Left ventricle myocardium inferior (tissue), 1 donor: ENCODE results near the gene ACACB. TPM values are rescaled to one million over a fixed set of nuclear protein-coding genes. Genes with fewer than 3 reads are reported as not detected.

ENCODE experiments used
- DNase-seq: peaks from one replicate; pipeline ENCODE4 v3.0.0-alpha.2; 2020
- H3K27ac ChIP-seq: fragments of 200-600 bp; replicated peaks from 2 replicates; pipeline ENCODE4 v1.8.0; 2021
- H3K27me3 ChIP-seq: fragments of 200-600 bp; 2 replicates; pipeline ENCODE4 v1.8.0; 2021; ENCODE audit warnings: low read depth
- H3K36me3 ChIP-seq: fragments of 200-600 bp; 2 replicates; pipeline ENCODE4 v1.8.0; 2021
- H3K4me1 ChIP-seq: fragments of 200-600 bp; 2 replicates; pipeline ENCODE4 v1.8.0; 2021
- H3K4me3 ChIP-seq: fragments of 200-600 bp; 2 replicates; pipeline ENCODE4 v1.8.0; 2021; ENCODE audit warnings: mild to moderate bottlenecking, moderate library complexity
- H3K9me3 ChIP-seq: fragments of 200-600 bp; replicated peaks from 2 replicates; pipeline ENCODE4 v1.8.0; 2021
- intact Hi-C: fragments of 100-400 bp; cut with micrococcal nuclease; formaldehyde crosslinking; loops from one replicate; pipeline ENCODE4 v1.11.0; 2022
- total RNA-seq: library from RNA; stranded (reverse); fragmentation: NEBNext Ultra II Directional; extraction: Animal tissue kit (Norgen Biotek cat#: 25700); gene quantifications from one replicate; pipeline ENCODE4 v1.2.1, GENCODE V29; 2021
- TF ChIP-seq, protein P1 (sequence below): fragments of 200-600 bp; IDR thresholded peaks from 2 replicates; pipeline ENCODE4 v1.8.0; 2021; ENCODE audit warnings: antibody characterized with exemption, mild to moderate bottlenecking, borderline replicate concordance
- donor health status: DM: no; HTN: yes; CAD: no; lungs with severe emphysema.

The ACACB gene
- total RNA-seq, 1 donor from 2014 or later = 123 TPM

DNA sequence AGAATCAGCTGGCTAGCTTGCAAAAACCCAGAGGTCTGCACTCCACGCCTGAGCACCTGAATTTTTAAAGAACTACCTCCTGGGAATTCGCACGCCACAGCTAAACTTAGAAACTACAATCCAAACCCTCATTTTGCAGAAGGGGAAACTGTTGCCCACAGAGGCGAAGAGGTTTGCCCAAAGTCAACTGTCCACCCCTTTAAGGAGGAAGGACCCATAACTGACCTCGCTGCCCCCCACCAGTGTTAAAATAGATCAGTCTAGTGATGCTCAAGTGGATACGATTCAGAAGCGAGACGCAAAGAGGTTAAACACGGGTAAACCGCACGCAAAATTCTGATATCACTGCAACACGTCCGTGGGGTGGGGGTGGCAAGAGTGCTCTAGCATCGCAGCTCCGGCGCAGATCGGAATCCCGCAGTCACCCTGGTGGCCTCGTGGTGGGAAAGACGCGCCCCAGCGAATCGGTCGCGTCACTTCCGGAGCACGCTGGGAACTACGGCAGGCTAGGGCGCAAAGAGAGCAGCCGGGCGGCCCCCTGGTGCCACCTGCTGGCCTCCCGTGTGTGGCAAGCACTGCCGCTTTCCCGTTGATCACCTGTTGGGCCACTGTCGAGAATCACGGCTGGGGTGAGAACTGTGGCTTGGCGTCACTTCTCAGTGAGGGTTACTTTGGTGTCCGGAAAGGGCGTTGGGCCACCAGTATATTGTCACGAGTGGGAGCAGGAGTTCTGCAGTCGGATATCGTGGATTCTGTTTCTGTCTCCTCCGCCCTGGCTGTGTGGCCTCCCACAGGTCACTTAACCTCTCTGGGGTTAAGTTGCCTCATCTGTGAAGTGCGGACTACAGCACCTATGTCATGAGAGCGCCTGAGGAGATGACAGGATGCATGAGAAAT, 23.1 kb upstream of the ACACB start, which contains the start of gene ALKBH2:
TSS of gene ALKBH2 (minus strand) at position 451 of the 897 bp plus-strand sequence. CDS start 686 bp downstream, outside the sequence.
- H3K36me3 ChIP-seq = peaks cover 23% of the 10 kb centered on the region
- H3K27ac ChIP-seq = peak within 1 kb of the TSS; percentile 78
- peak; percentile 93 for DNase-seq
- intact Hi-C loops = no loop called here
- H3K27me3 ChIP-seq = no peaks in the 10 kb centered on the region
- peak within 1 kb of the TSS; percentile 73 for H3K4me3 ChIP-seq
- no peaks in the 10 kb centered on the region for H3K9me3 ChIP-seq
- peaks cover 30% of the 10 kb centered on the region for H3K4me1 ChIP-seq
- TF ChIP-seq, protein P1, sequence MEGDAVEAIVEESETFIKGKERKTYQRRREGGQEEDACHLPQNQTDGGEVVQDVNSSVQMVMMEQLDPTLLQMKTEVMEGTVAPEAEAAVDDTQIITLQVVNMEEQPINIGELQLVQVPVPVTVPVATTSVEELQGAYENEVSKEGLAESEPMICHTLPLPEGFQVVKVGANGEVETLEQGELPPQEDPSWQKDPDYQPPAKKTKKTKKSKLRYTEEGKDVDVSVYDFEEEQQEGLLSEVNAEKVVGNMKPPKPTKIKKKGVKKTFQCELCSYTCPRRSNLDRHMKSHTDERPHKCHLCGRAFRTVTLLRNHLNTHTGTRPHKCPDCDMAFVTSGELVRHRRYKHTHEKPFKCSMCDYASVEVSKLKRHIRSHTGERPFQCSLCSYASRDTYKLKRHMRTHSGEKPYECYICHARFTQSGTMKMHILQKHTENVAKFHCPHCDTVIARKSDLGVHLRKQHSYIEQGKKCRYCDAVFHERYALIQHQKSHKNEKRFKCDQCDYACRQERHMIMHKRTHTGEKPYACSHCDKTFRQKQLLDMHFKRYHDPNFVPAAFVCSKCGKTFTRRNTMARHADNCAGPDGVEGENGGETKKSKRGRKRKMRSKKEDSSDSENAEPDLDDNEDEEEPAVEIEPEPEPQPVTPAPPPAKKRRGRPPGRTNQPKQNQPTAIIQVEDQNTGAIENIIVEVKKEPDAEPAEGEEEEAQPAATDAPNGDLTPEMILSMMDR = peak; percentile 100

DNA sequence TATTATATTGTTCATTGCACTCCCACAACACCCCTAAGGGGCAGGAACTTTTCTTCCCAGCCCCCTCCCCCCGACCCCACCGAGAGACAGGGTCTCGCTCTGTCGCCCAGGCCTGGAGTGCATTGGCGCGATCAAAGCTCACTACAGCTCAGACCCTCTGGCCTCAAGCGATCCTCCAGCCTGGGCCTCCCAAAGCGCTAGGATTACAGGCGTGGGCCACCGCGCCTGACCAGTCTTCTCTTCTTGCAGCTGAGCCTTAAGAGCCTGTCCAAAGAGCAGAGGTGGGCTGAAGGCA, 19.3 kb upstream of the ACACB start:
- TF ChIP-seq, protein P1 = no peak
- Histone ChIP-seq H3K4me1 (peaks cover 52% of the 10 kb centered on the region), H3K36me3 (peaks cover 18% of the 10 kb centered on the region), H3K27ac (no peak overlapping the region), H3K27me3 (no peaks in the 10 kb centered on the region), H3K9me3 (no peaks in the 10 kb centered on the region), H3K4me3 (peak overlapping the region; percentile 76)
- no peak for DNase-seq
- intact Hi-C loops = no loop called here

DNA sequence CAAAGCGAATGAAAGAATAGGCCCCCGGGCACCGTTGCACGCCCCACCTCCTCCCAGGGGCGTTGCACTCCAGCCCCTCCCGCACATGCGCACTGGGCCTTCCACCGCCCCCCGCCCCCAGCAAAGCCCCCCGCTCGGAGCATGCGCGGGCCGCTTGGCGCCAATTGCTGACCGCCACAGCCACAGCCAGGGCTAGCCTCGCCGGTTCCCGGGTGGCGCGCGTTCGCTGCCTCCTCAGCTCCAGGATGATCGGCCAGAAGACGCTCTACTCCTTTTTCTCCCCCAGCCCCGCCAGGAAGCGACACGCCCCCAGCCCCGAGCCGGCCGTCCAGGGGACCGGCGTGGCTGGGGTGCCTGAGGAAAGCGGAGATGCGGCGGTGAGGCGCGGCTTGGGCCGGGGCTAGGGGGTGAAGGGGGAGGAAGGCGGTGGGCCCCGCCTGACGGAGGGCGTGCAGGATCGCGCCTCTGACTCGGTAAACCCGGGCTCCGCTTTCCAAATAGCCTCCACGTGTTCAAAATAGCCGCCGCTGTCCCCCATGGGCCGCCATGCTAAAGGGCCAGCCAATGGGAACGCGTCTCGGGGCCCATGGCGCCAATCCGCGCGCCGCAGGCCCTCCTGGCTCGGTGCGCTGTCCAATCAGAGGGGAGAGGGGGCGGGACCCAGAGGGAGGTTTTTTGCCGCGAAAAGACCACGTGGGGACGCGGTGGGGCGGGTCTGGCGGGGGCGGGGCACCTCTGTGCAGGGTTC, 18.8 kb upstream of the ACACB start, which contains the start of gene UNG:
TSS of gene UNG (plus strand) at position 163 of the 748 bp plus-strand sequence. CDS start at position 246, 83 bp downstream.
- Histone ChIP-seq H3K27ac (peak within 1 kb of the TSS; percentile 90), H3K9me3 (no peaks in the 10 kb centered on the region), H3K27me3 (no peaks in the 10 kb centered on the region), H3K36me3 (peaks cover 23% of the 10 kb centered on the region), H3K4me3 (peak within 1 kb of the TSS; percentile 76), H3K4me1 (peaks cover 47% of the 10 kb centered on the region)
- TF ChIP-seq, protein P1 = no peak
- peak; percentile 98 for DNase-seq
- intact Hi-C loops = no loop called here

DNA sequence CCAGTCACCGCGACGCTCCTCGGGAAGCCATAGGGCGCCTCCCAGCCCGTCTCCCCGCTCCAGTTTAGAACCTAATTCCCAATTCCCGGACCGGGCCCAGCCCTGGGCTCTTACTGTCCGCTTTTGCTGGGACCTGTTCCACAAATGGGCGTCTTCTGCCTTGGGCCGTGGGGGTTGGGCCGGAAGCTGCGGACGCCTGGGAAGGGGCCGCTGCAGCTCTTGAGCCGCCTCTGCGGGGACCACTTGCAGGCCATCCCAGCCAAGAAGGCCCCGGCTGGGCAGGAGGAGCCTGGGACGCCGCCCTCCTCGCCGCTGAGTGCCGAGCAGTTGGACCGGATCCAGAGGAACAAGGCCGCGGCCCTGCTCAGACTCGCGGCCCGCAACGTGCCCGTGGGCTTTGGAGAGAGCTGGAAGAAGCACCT, 18.2 kb upstream of the ACACB start:
- DNase-seq = no peak
- peak overlapping the region; percentile 76 for H3K4me3 ChIP-seq
- peak overlapping the region; percentile 90 for H3K27ac ChIP-seq
- peaks cover 29% of the 10 kb centered on the region for H3K36me3 ChIP-seq
- no peaks in the 10 kb centered on the region for H3K27me3 ChIP-seq
- H3K9me3 ChIP-seq = no peaks in the 10 kb centered on the region
- peaks cover 41% of the 10 kb centered on the region for H3K4me1 ChIP-seq
- intact Hi-C loops = no loop called here
- TF ChIP-seq, protein P1 = no peak

DNA sequence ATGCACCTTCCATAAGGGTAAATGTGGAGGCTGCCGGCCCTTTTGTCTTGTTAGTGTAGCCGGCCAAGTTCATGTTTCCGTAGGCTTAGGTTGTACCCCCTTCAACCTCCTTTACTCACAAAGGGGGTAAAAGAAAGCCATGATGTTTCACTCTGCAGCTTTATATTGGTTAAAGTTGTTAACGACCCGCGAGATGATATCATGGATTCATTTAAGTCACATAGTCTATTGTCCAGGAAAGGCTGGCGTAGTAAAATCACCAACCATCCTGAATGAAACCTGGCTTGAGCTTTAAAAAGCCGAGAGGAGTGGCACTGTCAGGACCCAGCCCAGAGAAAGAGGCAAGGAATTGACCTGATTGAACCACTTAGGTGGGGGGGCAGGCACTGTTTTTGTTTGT, 17.7 kb upstream of the ACACB start:
- Histone ChIP-seq H3K4me1 (peaks cover 39% of the 10 kb centered on the region), H3K4me3 (peak overlapping the region; percentile 76), H3K36me3 (peaks cover 33% of the 10 kb centered on the region), H3K27ac (peak overlapping the region; percentile 90), H3K27me3 (no peaks in the 10 kb centered on the region), H3K9me3 (no peaks in the 10 kb centered on the region)
- intact Hi-C loops = no loop called here
- no peak for DNase-seq
- TF ChIP-seq, protein P1 = no peak
